Renal cortex interstitium (tissue), 11 donors: ENCODE data around the gene RANBP1. TPM values are rescaled to one million over a fixed set of nuclear protein-coding genes. Genes with fewer than 3 reads are reported as not detected.

Source experiments
- DNase-seq, 11 donors: peaks; one replicate each; pipeline ENCODE4 v3.0.0-alpha.2; 2013; ENCODE audit warnings: low read depth in 9 of 11, low spot score in 4 of 11; ENCODE audit errors: extremely low read depth in 1 of 11
- polyA plus RNA-seq, 3 donors: library from polyadenylated mRNA; unstranded; fragments of 120-200 nt; gene quantifications; one replicate each; pipeline ENCODE4 v1.2.1, GENCODE V29; 2013; ENCODE audit not compliant: insufficient read length in 3 of 3

Gene RANBP1
- polyA plus RNA-seq, 3 donors, result 175 to 213 (median 202) TPM

- no peak for DNase-seq
These were observed 23.6 kb downstream of the RANBP1 start for GRCh38 chr22:20139391-20140106.

GRCh38 chr22:20140107-20140445 lies 24.2 kb downstream of the RANBP1 start:
- DNase-seq, result no peak

- no peak for DNase-seq
These were observed 24.6 kb downstream of the RANBP1 start for GRCh38 chr22:20140521-20140964.

GRCh38 chr22:20141186-20142077 lies 25.5 kb downstream of the RANBP1 start:
- no peak for DNase-seq

GRCh38 chr22:20142711-20143621 lies 27.1 kb downstream of the RANBP1 start:
- no peak for DNase-seq

- no peak for DNase-seq
These were observed 28.2 kb downstream of the RANBP1 start for GRCh38 chr22:20143883-20144665.

GRCh38 chr22:20145206-20145831 lies 29.4 kb downstream of the RANBP1 start:
- DNase-seq, result no peak

GRCh38 chr22:20145832-20146223 lies 29.9 kb downstream of the RANBP1 start:
- DNase-seq, result no peak

DNA sequence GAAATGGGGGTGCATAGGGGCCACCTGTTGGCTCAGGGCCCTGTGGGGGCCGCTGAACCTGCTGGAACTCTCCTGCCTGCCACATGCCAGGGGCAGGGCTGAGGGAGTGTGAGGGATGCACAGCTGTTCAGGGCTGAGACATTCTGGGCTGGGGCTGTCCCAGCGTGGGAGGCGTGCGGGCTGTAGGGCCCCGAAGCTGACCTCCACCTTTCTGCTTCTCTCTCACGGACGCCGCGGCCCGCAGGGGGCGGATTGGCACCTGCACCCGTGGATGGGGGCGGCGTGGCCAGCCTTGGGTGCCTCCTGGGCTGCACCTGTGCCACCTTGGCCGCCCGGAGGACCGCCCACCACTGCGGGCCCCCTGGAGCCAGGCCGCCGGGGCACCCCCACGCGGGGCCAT lies 30.9 kb downstream of the RANBP1 start:
- DNase-seq, result no peak

- no peak for DNase-seq
These were observed 31.5 kb downstream of the RANBP1 start for GRCh38 chr22:20147237-20147988.

GRCh38 chr22:20148414-20148813 lies 32.5 kb downstream of the RANBP1 start:
- no peak for DNase-seq

DNA sequence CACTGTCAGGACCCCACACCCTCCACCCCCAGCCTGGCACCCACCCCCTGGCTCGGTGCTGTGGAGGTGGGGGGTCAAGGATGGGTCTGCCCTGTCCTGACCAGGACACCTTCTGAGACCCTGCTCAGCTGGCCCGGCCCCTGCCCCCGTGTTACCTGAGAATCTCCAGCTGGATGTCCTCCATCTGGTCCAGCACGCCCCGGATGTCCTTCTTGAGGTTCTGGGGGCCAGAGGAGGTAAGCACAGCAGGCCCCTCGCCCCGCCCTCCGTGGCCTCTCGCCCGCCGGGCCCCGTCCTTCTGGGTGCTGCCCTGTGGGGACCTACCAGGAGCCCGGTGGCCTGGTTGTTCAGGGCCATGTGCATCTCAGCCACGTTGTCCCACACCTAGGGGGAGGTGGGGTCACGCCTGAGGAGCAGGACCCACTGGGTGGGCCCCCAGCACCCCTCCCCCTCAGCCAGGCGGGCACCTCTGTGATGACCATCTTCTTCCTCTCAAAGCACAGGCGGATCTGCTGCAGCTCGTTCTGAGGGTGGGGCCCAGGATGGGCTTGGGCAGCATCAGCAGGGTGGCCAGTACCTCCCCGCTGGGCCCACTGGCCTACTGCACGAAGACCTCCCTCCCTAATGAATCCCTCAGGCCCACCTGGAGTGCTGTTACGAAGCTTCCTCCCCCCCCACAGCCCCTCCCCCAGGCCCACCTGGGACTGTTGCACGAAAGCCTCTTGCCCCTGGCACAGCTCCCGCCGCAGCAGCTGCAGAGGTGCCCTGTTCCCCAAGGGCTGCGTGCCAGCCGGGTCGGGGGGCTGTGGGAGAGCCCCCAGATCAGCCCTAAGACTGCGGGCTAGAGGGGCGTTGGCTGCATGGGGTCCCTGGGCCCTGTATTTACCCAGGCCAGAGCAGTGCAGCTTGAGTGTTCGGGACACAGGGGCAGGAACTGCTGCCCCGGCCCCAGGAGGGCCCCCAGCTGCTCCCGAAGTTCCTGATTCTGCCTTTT lies 33.6 kb downstream of the RANBP1 start:
- no peak for DNase-seq

GRCh38 chr22:20150381-20151275 lies 34.7 kb downstream of the RANBP1 start, which contains the start of gene CCDC188:
CCDC188 (minus strand) TSS chr22:20151055; CDS start chr22:20150986, 69 bp downstream.
- DNase-seq, result no peak

- no peak for DNase-seq
These were observed 35.3 kb downstream of the RANBP1 start for GRCh38 chr22:20151276-20151588.

- no peak for DNase-seq
These were observed 36.6 kb downstream of the RANBP1 start for GRCh38 chr22:20152464-20152890.
